BLaER1 treated with 17β-estradiol and CSF1 and Interleukin-3, amounts not matched to agents 10 nM and 100 nM (cell line): Measurements from ENCODE around the gene TXNDC8.
A peak's percentile ranks its signal among the peaks of the same experiment; 100 is the strongest.

Experiments used
- H3K27ac ChIP-seq, 11 experiments: shearing (Covaris generic); formaldehyde crosslinking; 2 replicates each; pipeline ENCODE4 v1.8.1; 2022
- H3K27me3 ChIP-seq, 11 experiments: shearing (Covaris generic); formaldehyde crosslinking; 2 replicates each; pipeline ENCODE4 v1.8.1; 2022
- H3K36me3 ChIP-seq, 11 experiments: shearing (Covaris generic); formaldehyde crosslinking; 2 replicates each; pipeline ENCODE4 v1.8.1; 2022
- H3K4me1 ChIP-seq, 10 experiments: shearing (Covaris generic); formaldehyde crosslinking; 2 replicates each; pipeline ENCODE4 v1.8.1; 2022
- H3K4me2 ChIP-seq, 11 experiments: shearing (Covaris generic); formaldehyde crosslinking; 2 replicates each; pipeline ENCODE4 v1.8.1; 2022
- H3K4me3 ChIP-seq, 10 experiments: shearing (Covaris generic); formaldehyde crosslinking; 2 replicates each; pipeline ENCODE4 v1.8.1; 2022
- H3K9ac ChIP-seq, 11 experiments: shearing (Covaris generic); formaldehyde crosslinking; 2 replicates each; pipeline ENCODE4 v1.8.1; 2022
- H3K9me3 ChIP-seq, 11 experiments: shearing (Covaris generic); formaldehyde crosslinking; replicated peaks in 1 of 11; 2 replicates each; pipeline ENCODE4 v1.8.1; 2022
- H4K20me1 ChIP-seq, 11 experiments: shearing (Covaris generic); formaldehyde crosslinking; 2 replicates each; pipeline ENCODE4 v1.8.1; 2022
- Cebpa-rat ChIP-seq, 11 experiments: shearing (Covaris generic); IDR thresholded peaks; 2 replicates each; pipeline ENCODE4 v1.8.1; 2022

Gene TXNDC8

GRCh38 chr9:110270211-110270995 lies 67.3 kb downstream of the TXNDC8 start:
- no peaks in the 10 kb centered on the region for H3K4me1 ChIP-seq
- no peak overlapping the region for H3K4me2 ChIP-seq
- no peaks in the 10 kb centered on the region for H3K27me3 ChIP-seq
- no peak overlapping the region for H3K9ac ChIP-seq
- H3K36me3 ChIP-seq: no peaks in the 10 kb centered on the region
- no peaks in the 10 kb centered on the region for H3K9me3 ChIP-seq
- H4K20me1 ChIP-seq: no peaks in the 10 kb centered on the region
- H3K4me3 ChIP-seq: no peak overlapping the region
- H3K27ac ChIP-seq: no peak overlapping the region
- no peak for TF ChIP-seq Cebpa-rat (IDR thresholded peaks at IDR 0.05)

- TF ChIP-seq Cebpa-rat (IDR thresholded peaks at IDR 0.05): no peak
- no peak overlapping the region for H3K27ac ChIP-seq
- H3K4me1 ChIP-seq: no peaks in the 10 kb centered on the region
- no peak overlapping the region for H3K9ac ChIP-seq
- H4K20me1 ChIP-seq: no peaks in the 10 kb centered on the region
- no peaks in the 10 kb centered on the region for H3K36me3 ChIP-seq
- H3K27me3 ChIP-seq: no peaks in the 10 kb centered on the region
- H3K4me2 ChIP-seq: no peak overlapping the region
- peaks cover 0 to 17% (median 9%) of the 10 kb centered on the region in 11 experiments; a peak in 11 of 22 replicates for H3K9me3 ChIP-seq
- no peak overlapping the region for H3K4me3 ChIP-seq
Observed at GRCh38 chr9:110266795-110267194, 70.9 kb downstream of the TXNDC8 start.

GRCh38 chr9:110261632-110262031 lies 76.0 kb downstream of the TXNDC8 start:
- no peak for TF ChIP-seq Cebpa-rat (IDR thresholded peaks at IDR 0.05)
- Histone ChIP-seq H3K9me3 (peaks cover 0 to 17% (median 9%) of the 10 kb centered on the region in 11 experiments; a peak in 11 of 22 replicates), H3K4me2 (no peak overlapping the region), H4K20me1 (no peaks in the 10 kb centered on the region), H3K27ac (no peak overlapping the region), H3K9ac (no peak overlapping the region), H3K4me1 (peaks cover 12 to 24% (median 14%) of the 10 kb centered on the region in 10 experiments), H3K4me3 (no peak overlapping the region), H3K27me3 (no peaks in the 10 kb centered on the region), H3K36me3 (no peaks in the 10 kb centered on the region)

- H3K9ac ChIP-seq: no peak overlapping the region
- no peak for TF ChIP-seq Cebpa-rat (IDR thresholded peaks at IDR 0.05)
- peaks cover 12 to 24% (median 14%) of the 10 kb centered on the region in 10 experiments for H3K4me1 ChIP-seq
- no peak overlapping the region for H3K4me3 ChIP-seq
- no peaks in the 10 kb centered on the region for H3K36me3 ChIP-seq
- no peak overlapping the region for H3K27ac ChIP-seq
- H3K4me2 ChIP-seq: no peak overlapping the region
- peaks cover 0 to 17% (median 9%) of the 10 kb centered on the region in 11 experiments; a peak in 11 of 22 replicates for H3K9me3 ChIP-seq
- H4K20me1 ChIP-seq: peaks cover 0 to 3% (median 0%) of the 10 kb centered on the region in 11 experiments; a peak in 4 of 22 replicates
- no peaks in the 10 kb centered on the region for H3K27me3 ChIP-seq
Observed at GRCh38 chr9:110260911-110261310, 76.8 kb downstream of the TXNDC8 start.

GRCh38 chr9:110259566-110259965 lies 78.1 kb downstream of the TXNDC8 start:
- TF ChIP-seq Cebpa-rat (IDR thresholded peaks at IDR 0.05): no peak
- Histone ChIP-seq H3K9ac (no peak overlapping the region), H3K4me2 (no peak overlapping the region), H3K4me3 (no peak overlapping the region), H3K36me3 (no peaks in the 10 kb centered on the region), H4K20me1 (peaks cover 6 to 16% (median 12%) of the 10 kb centered on the region in 11 experiments), H3K9me3 (peaks cover 0 to 10% (median 7%) of the 10 kb centered on the region in 11 experiments; a peak in 11 of 22 replicates), H3K27me3 (no peaks in the 10 kb centered on the region), H3K27ac (no peak overlapping the region), H3K4me1 (peaks cover 16 to 28% (median 18%) of the 10 kb centered on the region in 10 experiments)

- Histone ChIP-seq H3K4me2 (peak overlapping the region in 6 of 11 experiments; percentile 8 to 93 (median 89); a peak in 8 of 22 replicates), H4K20me1 (peaks cover 14 to 25% (median 21%) of the 10 kb centered on the region in 11 experiments), H3K36me3 (peaks cover 0 to 6% (median 0%) of the 10 kb centered on the region in 11 experiments; a peak in 1 of 22 replicates), H3K4me3 (no peak overlapping the region), H3K9me3 (peaks cover 0 to 2% (median 0%) of the 10 kb centered on the region in 11 experiments; a peak in 6 of 22 replicates), H3K4me1 (peaks cover 25 to 37% (median 27%) of the 10 kb centered on the region in 10 experiments), H3K9ac (no peak overlapping the region), H3K27me3 (no peaks in the 10 kb centered on the region), H3K27ac (no peak overlapping the region; a peak in 1 of 22 replicates)
- TF ChIP-seq Cebpa-rat (IDR thresholded peaks at IDR 0.05): no peak
Observed at GRCh38 chr9:110258690-110259091, 79.0 kb downstream of the TXNDC8 start.

GRCh38 chr9:110257956-110258355 lies 79.7 kb downstream of the TXNDC8 start:
- Histone ChIP-seq H3K9me3 (no peaks in the 10 kb centered on the region), H4K20me1 (peaks cover 22 to 32% (median 29%) of the 10 kb centered on the region in 11 experiments), H3K27me3 (no peaks in the 10 kb centered on the region), H3K4me2 (peak overlapping the region; percentile 74 to 93 (median 90)), H3K9ac (peak overlapping the region in 8 of 11 experiments; percentile 85 to 97 (median 94); a peak in 14 of 22 replicates), H3K4me1 (peaks cover 27 to 44% (median 30%) of the 10 kb centered on the region in 10 experiments), H3K4me3 (peak overlapping the region in 5 of 10 experiments; percentile 92 to 95 (median 95); a peak in 5 of 20 replicates), H3K36me3 (peaks cover 0 to 7% (median 0%) of the 10 kb centered on the region in 11 experiments; a peak in 1 of 22 replicates), H3K27ac (peak overlapping the region in 9 of 11 experiments; percentile 69 to 96 (median 93); a peak in 14 of 22 replicates)
- TF ChIP-seq Cebpa-rat (IDR thresholded peaks at IDR 0.05): no peak

- peak overlapping the region; percentile 69 to 96 (median 91) for H3K27ac ChIP-seq
- no peak for TF ChIP-seq Cebpa-rat (IDR thresholded peaks at IDR 0.05)
- peak overlapping the region; percentile 74 to 93 (median 90) for H3K4me2 ChIP-seq
Observed at GRCh38 chr9:110257097-110257841, 80.4 kb downstream of the TXNDC8 start.

More at GRCh38 chr9:110257097-110257841, 80.4 kb downstream of the TXNDC8 start:
- H3K9me3 ChIP-seq: no peaks in the 10 kb centered on the region
- H4K20me1 ChIP-seq: peaks cover 29 to 39% (median 35%) of the 10 kb centered on the region in 11 experiments
- H3K27me3 ChIP-seq: no peaks in the 10 kb centered on the region
- peak overlapping the region; percentile 79 to 96 (median 93) for H3K4me3 ChIP-seq
- peaks cover 27 to 49% (median 30%) of the 10 kb centered on the region in 10 experiments for H3K4me1 ChIP-seq
- H3K36me3 ChIP-seq: peaks cover 0 to 12% (median 0%) of the 10 kb centered on the region in 11 experiments; a peak in 4 of 22 replicates
- peak overlapping the region; percentile 85 to 97 (median 93) for H3K9ac ChIP-seq
